GM12801 (cell line): Measurements from ENCODE around the gene CTNNA3.

Experiments
- TF ChIP-seq, protein P1 (sequence below): IDR thresholded peaks from one replicate; pipeline ENCODE4 v1.5.1; 2011; ENCODE audit warnings: control low read depth; ENCODE audit not compliant: insufficient read length; ENCODE audit errors: extremely low read depth

CTNNA3 gene

DNA sequence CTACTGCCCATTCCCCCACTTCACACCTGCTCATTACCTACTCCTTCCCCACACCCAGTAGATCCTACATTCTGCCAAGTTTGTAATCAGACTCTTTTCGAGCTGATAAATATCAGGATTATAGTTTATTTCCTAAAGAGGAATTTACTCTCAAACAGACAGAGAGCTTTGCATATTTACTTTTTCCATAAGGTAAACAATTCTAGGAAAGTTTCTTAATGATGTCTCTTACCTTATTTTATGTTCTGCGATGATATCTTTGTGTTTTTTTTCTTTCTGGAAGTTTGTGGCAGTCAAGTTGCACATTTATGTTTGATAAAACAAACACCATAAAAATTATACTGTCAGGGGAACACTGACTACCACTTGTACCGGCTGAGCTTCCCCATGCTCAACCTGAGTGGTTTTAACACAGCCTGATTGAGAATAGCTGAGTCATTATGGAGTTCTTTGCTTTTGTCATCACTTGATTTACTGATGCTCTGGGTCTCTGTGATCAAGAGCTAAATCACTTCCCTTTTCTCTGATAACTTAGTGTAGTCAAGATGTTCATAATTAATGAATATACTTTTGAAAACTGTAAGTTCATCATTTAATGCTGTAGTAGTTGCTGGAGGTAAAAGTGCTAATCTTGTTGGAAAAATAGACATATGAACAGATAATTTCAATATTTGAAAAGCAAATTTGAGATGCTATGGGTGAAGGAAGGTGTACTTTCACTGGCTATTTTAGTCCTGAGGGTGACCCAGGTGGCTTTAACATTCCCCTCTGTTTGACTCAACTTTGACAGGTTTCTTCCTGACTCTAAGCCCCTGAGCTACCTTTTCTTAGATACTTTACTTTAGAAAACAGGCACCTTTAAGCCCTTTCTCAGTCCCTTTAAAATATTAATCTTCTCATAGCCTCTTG lies 1804.7 kb downstream of the CTNNA3 start:
- TF ChIP-seq, protein P1, sequence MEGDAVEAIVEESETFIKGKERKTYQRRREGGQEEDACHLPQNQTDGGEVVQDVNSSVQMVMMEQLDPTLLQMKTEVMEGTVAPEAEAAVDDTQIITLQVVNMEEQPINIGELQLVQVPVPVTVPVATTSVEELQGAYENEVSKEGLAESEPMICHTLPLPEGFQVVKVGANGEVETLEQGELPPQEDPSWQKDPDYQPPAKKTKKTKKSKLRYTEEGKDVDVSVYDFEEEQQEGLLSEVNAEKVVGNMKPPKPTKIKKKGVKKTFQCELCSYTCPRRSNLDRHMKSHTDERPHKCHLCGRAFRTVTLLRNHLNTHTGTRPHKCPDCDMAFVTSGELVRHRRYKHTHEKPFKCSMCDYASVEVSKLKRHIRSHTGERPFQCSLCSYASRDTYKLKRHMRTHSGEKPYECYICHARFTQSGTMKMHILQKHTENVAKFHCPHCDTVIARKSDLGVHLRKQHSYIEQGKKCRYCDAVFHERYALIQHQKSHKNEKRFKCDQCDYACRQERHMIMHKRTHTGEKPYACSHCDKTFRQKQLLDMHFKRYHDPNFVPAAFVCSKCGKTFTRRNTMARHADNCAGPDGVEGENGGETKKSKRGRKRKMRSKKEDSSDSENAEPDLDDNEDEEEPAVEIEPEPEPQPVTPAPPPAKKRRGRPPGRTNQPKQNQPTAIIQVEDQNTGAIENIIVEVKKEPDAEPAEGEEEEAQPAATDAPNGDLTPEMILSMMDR: no peak

DNA sequence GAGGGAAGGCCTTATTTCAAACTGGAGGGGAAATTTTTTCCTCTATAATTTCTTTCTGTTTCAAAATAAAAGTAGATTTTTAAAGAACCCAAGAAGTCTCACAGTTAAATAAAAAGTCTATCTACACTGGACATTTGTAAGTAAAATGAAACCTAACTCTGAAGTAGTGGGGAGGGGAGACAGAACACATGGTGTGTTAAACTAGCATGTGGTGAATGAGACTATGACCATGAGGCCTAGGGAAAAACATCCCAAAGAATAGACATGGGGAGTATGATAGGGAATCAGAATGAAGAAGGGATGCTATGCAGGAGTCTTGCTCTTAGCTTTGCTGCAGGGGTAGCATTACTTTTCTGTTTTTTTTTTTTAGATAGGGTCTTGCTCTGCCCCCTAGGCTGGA lies 1831.5 kb downstream of the CTNNA3 start:
- TF ChIP-seq, protein P1: no peak

DNA sequence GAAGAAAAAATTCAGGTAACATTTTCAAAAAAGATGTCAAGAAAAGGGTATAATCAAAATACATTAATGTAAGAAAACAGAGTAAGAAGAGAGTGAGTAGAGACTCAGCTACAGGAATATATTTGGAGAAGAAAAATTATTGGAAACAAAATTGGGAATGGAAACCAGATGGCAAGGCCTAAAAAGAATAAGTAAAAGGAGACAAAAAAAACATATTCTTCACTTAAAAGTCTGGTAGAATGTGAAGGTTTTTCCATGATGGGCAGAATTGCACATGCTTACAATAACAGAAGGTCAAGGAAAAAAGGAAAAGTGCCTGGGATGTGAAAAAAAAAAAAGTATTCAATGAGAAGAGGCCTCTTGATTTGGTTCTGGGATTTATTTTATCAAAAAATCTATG lies 1832.0 kb downstream of the CTNNA3 start:
- TF ChIP-seq, protein P1: no peak
